Stimulated activated CD4-positive, alpha-beta T cell treated with anti-CD3 and anti-CD28 coated beads, Interleukin-4, amount 100 ng/mL, for 24 hours (primary cell): ENCODE data around the gene ITPR2.
"Not testable (repeated sequence)": the region's sequence is repeated elsewhere in the genome, so short reads cannot be mapped to it uniquely, and the experiment has no call there.

Experiments used
- DNase-seq: peaks from one replicate; pipeline ENCODE4 v3.0.0-alpha.2; 2020

ITPR2 gene

GRCh38 chr12:26786865-26787514, 46.0 kb downstream of the ITPR2 start:
- no peak for DNase-seq

DNA sequence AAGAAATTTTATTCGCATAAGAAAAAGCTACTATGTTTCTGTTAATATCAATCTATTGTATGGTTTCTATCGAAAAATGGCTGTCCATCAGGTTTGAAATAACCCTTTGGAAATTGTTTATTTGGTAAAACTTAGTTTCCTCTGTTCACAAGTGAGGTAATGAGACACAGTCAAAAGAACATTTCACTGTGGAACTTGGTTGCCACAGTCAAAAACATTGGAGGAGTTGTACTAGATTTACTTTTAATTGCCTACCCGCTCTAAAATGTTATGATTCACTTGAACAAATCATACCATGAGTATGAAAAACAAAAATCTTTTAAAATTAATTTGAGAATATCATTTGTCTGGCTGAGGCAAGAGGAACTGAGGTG, 46.5 kb downstream of the ITPR2 start:
- no peak for DNase-seq

- not testable (repeated sequence) for DNase-seq
These were observed 49.1 kb downstream of the ITPR2 start for GRCh38 chr12:26783816-26784379.

DNA sequence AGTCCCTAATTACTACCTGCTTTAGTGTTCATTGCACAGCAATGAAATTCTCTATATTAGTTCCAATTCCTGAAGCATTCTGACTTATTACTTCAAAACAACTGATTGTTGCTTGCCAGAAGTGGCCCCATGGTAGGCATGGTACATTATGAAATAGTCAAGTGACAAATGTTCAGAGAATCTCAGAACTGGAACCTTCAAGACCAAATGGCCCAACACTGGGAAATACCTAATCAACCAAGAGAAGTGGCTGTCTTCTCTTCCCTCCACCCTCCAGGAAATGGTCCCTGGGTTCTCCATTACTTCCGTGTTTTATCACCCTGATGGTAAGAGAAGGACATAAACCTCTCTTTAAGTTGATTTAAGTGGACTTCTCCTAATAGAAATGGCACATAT, 49.9 kb downstream of the ITPR2 start:
- DNase-seq, result no peak

DNA sequence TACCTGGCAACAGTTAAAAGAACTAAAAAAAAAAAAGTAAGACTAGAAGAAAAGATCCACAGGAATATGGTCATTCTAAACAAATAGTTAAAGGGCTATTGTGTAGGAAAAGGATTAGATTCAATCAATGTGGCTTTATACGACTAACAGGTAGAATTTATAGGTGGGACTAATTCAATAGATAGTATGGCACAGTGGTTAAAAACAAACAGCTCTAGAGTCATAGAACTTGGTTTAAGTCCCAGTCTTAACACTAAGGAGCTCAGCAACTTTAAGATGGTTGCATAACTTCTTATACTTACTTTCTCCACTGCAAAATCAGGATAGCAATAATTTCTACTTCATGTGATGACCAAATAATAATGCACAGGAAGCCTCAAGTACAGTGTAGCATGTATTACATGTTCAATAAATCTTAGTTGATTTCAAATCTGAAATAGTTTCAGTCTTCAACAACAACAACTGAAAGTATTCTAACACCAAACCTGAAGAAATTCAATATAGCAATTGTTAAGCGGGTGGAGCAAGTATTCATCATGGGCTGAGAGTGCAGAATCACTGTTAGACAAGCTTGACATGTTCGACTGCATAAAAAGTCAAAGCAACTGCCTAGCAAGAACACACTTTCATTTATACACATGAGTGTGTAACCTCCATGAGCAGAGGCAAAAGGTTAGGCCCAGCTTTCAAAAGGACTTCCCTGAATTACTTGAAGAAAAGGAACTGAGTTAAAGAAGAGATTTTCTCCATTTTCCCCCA, 50.4 kb downstream of the ITPR2 start:
- DNase-seq, result no peak

- not testable (repeated sequence) for DNase-seq
These were observed 52.3 kb downstream of the ITPR2 start for GRCh38 chr12:26780656-26781055.

- DNase-seq, result not testable (repeated sequence)
These were observed 54.7 kb downstream of the ITPR2 start for GRCh38 chr12:26778173-26778775.

DNA sequence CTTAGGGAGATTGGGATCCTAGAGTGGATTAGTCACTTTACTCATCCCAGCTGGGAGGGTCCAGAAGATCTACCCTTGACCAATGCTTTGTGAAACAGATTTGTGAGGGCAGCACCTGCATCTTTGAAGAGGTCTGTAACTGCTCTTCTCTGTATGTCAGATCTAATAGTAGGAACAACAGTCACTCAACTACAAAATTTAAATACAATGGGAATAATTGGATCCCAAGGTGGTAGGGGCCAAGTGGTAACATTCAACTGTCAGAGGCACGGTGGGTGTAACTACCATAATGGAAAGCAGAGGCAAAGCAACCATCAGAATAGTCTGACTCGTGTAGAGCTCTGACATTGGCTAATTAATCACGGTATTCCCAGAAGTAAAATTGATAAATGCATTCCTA, 55.8 kb downstream of the ITPR2 start:
- DNase-seq, result no peak

DNA sequence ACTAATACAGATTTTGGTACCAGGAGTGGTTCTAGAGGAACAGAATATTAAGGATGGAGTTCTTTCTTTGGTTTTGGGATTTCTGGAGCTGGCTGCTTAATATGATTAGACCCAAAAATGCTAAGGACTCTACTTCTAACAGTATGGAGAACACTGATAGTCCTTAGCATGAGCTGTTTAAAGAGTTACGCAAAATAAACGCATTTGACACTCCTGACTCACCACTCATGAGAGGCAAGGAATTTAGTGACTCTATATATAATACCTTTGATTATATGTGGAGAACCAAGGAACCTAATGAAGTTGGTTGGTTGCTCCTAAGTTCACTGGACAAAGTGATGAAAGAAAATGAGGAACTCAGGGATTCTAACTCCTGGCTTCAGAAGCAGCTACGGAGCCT, 57.0 kb downstream of the ITPR2 start:
- DNase-seq, result not testable (repeated sequence)

- DNase-seq, result no peak
These were observed 59.5 kb downstream of the ITPR2 start for GRCh38 chr12:26773313-26774104.

GRCh38 chr12:26771861-26772260, 61.1 kb downstream of the ITPR2 start:
- no peak for DNase-seq

DNA sequence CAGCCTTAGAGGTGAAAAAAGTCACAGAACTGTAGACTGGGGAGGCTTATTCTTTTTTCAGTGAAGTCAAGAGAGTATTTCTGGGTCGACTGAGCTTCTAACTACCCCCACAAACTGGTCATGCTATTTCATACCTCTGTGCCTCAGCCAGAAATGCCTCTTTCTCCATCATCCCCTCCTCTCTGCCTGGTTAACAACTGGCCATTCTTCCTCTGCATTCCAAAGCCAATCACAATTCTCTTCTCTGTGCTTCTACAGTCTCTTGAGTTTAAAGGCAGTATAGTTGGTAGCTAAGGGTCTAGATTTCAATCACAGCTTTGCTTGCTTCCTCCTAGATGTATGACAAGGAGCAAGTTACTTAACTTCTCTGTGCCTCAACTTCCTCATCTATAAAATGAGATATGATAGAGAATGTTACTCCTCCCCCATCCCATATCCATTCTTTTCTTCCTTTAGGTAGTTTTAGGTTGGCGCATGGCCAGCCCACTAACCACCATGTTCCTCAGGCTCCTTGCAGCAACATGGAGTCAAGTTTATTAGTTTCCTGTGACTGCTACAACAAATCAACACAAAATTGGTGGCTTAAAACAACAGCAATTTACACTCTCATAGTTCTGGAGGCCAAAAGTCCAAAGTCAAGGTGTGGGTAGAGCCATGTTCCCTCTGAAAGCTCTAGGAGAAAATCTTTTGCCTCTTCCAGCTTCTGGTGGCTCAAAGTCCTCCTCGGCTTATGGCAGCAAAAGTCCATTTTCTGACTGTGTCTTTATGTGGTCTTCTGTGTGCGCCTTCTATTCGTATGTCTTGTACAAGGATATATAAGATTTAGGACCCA, 62.5 kb downstream of the ITPR2 start:
- no peak for DNase-seq

GRCh38 chr12:26769611-26770010, 63.4 kb downstream of the ITPR2 start:
- no peak for DNase-seq

- DNase-seq, result no peak
These were observed 64.1 kb downstream of the ITPR2 start for GRCh38 chr12:26768611-26769603.

- no peak for DNase-seq
These were observed 65.1 kb downstream of the ITPR2 start for GRCh38 chr12:26767865-26768264.

DNA sequence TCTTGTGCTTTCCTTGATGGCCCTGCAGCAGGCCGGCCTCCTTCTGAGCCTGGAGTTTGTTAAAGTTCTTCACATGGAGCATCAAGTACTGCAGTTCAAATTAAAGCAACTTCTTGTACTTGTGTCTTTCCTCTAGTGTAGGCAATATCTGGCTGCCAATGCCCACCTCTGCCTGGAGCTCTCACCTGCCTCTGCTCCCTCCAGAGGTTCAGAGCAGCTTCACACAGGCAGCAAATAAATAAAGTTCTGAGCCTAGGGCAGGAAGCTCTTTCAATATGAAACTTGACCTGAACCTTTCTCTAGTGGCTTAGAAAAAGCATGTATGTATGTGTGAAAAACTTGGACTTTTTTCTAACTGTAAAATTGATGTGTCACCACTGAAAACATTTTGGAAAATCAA, 65.9 kb downstream of the ITPR2 start:
- no peak for DNase-seq

DNA sequence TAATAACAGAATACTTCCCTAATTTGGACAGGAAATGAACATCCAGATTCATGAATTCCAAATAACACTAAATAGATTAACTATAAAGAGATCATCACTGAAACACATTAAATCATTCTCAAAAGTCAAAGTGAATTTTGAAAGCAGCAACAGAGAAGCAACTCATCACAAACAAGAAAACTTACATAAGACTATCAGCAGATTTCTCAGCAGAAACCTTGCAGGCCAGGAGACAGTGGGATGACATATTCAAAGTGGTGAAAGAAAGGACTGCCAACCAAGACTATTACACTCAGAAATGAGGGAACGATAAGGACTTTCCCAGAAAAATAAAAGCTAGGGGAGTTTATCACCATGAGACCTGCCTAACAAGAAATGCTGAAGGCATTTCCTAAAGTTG, 70.8 kb downstream of the ITPR2 start:
- no peak for DNase-seq

DNA sequence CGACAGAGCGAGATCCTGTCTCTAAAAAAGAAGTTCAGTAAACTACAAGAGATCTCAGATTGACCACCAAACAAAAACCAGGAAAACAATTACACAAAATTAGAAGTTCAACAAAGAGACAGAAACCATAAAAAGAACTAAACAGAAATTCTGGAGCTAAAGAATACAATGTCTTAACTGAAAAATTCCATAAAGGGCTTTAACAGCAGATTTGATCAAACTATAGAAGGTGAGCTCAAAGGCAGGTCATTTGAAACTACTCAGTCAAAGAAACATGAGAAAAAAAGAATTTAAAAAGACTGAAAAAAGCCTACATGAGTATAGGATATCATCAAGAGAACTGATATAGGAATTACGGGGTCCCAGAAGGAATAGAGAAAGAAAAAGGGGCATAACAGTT, 71.2 kb downstream of the ITPR2 start:
- DNase-seq, result no peak

GRCh38 chr12:26760657-26761293, 72.2 kb downstream of the ITPR2 start:
- DNase-seq, result no peak

DNA sequence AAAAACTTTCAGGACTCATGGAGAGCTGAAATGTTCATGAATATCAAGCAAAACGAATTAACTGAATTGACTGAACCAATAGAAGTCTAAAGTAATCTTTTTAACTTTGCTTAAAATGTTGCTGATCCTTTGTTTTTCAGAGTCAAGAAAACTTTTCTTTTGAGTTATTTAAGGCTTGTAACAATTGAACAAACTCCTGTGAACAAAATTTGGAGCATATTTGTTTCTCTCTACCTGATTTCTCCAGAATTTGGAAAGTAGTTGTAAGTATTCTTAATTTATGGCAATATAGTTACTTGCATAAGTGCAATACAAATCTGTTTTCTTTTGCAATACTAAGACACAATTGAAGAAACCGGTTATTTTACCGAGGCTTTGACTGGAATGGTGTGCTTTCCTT, 77.6 kb downstream of the ITPR2 start:
- not testable (repeated sequence) for DNase-seq
